Fibroblast of skin of left quadriceps (primary cell): ENCODE data around the gene SNX30.

Source experiments
- DNase-seq, 2 experiments: peaks; one replicate each; pipeline ENCODE4 v3.0.0-alpha.2; 2013; ENCODE audit warnings: low read depth in 2 of 2

SNX30 gene

DNA sequence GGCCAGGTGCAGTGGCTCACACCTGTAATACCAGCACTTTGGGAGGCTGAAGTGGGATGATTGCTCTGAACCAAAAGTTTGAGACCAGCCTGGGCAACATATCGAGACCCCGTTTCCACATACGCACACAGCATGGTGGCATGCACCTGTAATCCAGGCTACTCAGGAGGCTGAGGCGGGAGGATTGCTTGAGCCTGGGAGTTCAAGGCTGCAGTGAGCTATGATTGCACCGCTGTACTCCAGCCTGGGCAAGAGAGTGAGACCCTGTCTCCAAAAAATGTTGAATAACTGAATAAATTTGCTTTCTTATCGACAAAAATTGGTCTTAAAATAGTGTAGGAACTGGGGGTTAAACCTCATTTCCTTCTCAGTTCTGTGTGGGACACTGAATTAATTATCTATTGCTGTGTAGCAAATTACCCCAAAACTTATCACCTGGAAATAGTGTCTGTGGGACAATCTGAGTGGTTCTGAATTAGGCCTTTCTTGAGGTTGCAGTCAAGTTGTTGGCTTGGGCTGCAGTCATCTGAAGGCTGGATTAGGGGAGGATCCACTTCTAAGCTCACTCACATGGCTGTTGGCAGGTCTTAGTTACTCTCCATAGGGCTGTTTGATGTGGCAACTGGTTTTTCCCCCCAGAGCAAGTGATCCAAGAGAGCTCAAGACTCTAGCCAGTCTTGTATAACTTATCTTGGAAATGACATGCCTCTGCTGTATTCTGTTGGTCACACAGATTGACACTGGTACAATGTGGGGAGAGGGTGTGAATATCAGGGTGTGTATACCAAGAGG, 2.0 kb downstream of the SNX30 start:
- DNase-seq: no peak

DNA sequence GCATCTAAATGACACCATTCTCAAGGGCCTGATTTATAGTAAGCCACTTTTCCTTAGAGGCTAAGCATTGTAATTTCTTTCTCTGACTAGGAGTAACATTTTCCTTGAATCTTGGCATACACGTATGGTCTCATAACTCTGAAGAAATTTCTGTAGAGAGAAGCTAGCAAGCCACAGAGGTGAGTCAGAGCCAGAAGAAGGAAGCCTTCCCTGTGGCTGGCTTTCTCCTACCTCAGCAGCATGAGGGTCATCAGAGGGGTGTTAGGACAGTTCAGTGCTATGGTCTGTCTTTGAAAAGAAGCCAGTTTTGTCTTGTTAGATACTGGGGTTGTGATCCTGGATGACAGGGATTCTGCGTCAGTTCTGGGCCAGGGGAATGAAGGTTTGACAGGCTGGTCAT, 3.2 kb downstream of the SNX30 start:
- peak; percentile 69 to 75 for DNase-seq

DNA sequence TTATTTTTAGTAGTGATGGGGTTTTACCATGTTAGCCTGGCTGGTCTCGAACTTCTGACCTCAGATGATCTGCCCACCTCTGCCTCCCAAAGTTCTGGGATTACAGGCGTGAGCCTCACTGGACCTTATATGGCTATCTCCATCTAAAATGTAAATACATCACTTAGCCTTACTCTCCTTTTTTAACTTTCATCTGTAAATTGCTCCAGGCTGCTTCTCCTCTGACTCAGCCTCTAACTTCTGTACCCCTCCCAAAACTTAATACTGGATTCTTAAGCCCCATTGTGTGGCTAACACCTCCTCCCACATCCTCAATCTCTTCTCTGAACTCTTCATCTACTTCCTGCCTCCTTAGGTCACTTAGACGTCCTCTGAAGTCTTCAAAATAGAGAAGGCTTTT, 4.0 kb downstream of the SNX30 start:
- peak in 1 of 2 experiments; percentile 44 for DNase-seq

DNA sequence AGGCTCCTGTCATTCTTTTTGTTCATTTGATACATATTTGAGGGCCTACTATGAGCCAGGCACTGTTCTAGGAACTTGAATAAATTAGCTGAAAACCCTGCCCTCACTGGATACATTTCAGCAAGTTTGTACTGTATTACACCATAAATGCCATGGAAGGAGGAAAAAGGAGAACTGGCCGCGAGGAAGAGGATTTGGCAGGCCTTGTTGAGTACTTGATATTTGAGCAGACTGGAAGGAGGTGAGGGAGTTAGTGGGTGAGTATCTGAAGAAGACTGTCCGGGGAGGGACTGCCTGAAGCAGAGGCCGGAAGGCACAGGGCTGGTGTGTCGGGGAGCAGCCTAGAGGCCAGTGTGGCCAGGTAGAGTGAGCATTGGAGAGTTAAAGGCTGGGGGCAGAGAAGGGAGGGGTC, 4.5 kb downstream of the SNX30 start:
- no peak for DNase-seq

DNA sequence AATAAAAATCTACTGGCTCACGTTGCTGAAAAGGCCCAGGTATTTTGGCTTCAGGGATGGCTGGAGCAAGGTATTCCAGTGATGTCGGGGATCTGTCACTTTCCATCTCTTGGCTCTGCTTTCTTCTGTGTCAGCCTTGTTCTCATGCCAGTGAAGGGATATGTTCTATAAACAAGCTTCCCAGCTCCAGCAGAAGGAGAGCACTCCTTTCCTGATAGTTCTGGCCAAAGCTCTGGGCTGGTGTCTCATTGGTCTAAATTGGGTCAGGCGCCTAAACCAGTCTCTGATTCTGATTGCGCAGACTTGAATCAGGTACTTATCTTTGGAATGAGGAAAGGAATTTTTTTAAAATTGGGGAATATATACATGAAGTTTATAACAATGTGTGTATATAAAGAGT, 5.1 kb downstream of the SNX30 start:
- DNase-seq: no peak

DNA sequence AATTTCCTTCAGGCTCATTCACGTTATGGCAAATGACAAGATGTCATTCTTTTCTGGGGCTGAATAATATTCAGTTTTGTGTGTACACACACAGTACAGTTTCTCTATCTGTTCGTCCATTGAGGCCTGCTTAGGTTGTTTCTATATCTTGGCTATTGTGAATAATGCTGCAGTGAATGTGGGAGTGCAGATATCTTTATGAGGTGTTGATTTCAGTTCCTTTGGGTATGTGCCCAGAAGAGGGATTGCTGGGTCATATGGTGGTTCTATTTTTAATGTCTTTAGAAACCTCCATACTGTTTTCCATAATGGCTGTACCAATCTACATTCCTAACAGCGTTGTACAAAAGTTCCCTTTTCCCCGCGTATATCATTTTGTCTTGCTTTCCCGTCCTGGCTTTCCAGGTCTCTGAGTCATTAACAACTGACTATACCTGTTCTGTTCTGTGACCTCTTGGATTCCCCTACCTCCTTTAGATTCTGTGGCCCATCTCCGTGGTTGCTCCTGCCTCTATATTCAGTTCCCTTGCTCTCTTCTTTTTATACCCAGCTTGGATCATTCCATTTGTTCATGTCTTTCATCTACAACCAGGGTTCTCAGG, 6.8 kb downstream of the SNX30 start:
- DNase-seq: peak; percentile 70 to 74

DNA sequence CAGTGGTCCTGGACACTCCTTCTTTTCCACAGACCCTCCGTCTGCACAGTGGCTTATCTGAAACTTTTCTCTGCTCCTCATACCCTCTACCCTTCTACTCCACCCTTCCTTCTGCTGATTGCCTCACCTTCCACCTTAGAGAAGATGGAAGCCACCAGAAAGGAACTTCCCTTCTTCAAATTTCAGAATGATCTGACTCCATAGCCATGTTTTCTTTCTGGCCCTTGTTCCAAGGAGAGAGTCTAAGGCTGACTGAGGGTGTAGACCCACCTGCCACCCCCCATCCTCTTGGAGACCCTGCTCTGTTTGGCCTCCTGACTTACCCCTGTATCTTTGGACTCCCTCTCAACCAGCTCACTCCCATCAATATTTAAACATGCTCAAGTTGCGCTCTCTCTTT, 7.4 kb downstream of the SNX30 start:
- no peak for DNase-seq

DNA sequence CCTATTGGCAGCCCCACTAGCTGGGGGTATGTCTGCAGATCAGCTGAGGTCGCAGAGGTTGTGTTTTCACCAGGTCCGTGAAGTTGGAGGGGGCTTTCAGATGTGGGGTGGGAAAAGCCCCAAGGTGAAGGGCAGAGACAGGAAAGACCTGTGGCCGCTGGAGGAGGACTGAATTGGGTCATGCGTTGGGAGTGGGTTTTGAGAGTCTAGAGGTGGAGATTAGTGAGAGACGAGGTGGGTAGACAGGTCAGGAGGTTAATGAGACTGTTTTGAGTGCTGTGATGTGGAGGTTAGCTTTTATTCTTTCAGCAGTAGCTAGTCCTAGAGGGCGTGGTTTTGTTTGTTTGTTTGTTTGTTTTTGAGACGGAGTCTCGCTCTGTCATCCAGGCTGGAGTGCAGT, 10.3 kb downstream of the SNX30 start:
- no peak for DNase-seq

DNA sequence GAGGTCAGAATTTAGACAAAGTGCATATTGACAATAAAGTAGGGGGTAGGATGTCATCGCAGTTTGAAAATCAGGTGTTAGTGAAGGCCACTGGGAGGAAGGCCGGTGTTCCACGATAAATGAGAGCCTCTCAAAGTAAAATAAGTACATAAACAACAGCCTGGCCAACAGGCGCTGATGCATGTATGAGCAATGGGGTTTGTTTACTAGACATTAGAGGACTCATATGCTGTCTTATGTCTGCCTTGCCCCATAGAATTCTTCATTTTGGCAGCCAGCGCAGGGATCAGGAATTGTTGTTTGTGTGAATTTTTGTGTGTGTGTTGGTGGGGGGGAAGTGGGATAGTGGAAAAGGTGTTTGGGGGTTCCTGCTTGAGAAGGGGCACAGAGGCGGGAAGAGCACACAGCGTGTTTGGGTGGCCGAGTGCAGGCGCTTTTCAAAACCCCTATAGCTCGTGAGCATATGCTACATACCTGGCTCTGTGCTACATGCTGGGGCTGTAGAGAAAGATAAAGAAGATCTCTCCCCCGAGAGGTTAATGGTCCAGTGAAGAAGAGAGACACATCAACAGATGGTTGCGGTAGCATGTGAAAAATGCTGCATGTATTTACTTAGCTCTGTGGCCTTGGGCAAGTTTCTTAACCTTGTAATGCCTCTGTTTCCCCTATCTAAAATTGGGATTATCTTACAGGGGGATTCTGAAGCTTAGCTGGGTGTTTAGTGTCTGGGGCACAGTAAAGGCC, 11.5 kb downstream of the SNX30 start:
- DNase-seq: no peak

DNA sequence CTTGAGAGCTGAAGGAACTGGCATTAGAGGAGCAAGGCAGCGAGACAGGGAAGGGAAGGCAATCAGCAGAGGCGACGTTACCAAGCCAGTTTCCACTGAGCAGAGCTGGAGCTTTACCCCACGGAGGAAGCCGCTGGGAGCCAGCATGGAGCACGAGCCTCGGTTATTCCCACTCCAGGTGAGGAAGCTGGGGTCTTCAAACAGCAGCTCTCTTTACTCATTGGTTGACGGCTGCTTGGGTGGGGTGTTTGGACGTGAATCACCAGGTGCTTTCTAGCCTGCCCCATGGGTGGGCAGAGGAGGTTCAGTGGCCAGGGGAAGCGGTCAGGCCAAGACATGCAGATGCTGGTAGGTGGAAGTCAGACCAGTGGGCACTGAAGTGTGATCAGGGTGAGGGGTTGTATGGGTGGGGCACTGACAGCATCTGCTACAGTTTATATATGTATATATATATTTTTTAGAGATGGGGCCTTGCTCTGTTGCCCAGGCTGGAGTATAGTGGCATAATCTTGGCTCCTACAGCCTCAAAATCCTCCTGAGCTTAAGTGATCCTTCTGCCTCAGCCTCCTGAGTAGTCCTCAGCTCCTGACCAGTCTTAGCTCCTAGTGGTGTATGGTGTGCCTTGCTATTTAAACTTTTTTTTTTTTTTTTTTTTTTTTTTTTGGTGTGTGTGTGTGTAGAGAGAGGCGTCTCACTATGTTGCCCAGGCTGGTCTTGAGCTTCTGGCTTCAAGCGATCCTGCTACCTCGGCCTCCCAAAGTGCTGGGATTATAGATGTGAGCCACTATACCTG, 12.4 kb downstream of the SNX30 start:
- no peak for DNase-seq

DNA sequence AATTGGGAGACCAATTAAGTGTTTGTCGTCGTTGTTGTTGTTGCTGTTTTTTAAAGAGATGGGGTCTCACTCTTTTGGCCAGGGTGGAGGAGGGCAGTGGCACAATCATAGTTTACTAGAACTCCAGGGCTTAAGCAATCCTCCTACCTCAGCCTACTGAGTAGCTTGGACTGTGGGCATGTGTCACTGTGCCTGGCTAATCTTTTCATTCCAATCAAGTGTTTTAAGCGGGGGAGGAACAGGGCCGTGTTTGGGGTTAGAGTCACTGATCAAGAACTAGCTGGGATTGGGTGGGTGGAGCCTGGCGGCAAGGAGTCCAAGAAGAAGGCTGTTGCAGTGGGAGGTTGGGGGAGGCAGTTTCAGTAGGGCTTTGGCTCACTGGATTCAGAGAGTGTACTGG, 13.8 kb downstream of the SNX30 start:
- no peak for DNase-seq

DNA sequence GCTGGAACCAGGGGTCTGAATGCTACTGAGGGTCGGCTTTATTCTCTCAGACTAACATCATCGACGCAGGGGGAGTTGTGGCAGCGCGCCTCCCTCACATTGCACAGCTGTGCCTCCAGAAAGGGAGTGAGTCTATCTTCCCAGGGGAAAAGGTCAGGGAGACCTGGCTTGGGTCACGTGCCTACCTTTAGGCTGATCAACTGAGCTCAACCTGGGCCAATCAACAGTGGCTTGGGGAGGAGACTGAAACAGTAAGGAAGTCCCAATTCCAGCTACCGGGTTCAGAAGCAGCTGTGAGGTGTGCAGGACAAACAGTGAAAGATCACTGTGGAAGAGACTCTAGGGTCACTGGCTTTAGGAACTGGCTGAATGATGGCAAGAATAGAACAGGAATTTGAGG, 14.3 kb downstream of the SNX30 start:
- DNase-seq: no peak

DNA sequence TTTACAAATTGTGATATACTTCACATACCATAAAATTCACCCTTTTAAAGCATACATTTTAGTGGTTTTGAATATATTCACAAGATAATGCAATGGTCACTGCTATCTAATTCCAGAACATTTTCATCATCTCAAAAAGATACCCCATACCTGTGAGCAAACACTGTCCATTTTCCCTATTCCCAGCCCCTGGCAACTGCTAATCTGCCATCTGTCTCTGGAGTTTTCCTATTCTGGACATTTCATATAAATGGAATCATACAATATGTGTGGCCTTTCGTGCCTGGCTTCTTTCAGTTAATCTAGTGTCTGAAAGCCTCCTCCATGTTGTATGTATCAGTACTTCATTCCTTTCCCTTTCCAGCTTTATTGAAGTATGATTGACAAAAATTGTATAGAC, 14.7 kb downstream of the SNX30 start:
- no peak for DNase-seq

DNA sequence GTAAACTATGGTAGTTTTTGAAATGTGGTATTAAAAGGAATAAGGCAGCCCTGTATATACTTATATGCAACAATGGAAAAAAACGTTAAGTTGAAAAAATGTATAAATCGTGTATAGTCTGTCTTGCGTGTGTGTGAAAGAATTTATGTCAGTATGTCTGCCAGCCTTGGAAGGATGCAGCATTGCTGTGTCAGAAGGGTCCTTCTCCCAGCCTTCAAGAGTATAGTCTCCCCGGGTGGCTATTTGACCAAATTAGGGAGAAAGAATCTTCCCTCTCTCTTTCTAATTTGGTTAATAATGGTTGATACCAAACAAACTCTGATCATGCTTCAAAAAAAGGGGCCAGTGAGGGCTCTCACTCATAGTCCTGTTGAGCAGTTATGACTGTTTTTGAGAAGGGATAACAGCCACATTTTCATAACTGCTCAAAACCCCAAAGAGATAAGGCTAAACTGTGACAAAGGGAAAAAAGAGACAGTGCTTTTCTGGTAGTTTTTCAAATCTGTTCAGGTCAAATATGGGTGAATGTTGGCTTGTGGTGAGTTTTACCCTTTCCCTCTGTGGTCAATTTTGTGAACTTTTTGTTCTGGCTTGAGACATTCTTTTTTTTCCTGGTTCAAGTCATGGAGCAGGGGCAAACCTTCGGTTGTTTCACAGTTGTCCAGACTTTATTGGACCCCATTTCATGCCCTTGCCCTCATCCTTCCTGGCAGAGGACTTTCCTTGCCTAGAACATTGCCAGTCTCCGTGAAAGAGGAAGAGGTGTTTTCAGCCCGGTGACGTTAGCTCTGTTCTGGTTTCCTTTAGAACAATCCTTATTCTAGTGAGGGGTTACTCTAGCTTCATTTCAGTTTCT, 21.0 kb downstream of the SNX30 start:
- DNase-seq: no peak

DNA sequence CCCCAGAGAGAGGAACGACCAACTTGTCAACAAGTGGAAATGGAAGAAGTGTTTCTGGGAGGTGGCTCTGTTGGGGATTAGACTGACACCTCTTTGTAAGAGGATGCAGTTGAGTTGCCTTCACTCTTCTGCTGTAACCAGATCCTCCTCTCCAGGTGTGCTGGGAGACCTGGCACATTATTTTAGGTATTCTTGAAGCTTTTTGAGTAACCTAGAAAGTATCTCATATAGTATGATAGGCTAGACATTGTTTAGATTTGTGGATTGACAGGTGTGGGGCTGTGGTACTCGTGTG, 21.6 kb downstream of the SNX30 start:
- no peak for DNase-seq

DNA sequence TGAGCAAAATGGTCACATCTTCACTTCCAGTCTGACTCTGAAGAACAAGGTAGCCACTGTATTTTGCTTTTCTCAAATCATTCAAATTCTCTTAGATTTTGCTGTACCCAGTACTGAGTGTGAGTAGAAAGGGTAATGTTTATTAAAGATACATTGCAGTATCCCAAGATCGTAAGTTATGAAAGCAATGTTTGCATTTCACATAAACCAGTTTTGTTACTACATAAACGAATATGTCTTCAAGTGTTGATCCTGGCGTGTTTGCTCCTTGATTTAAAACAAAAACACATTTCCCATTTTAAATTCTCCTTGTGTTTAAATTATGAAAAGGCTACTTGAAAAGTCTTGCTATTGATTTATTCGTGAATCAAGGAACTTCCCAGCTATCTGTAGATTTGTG, 22.0 kb downstream of the SNX30 start:
- DNase-seq: no peak

DNA sequence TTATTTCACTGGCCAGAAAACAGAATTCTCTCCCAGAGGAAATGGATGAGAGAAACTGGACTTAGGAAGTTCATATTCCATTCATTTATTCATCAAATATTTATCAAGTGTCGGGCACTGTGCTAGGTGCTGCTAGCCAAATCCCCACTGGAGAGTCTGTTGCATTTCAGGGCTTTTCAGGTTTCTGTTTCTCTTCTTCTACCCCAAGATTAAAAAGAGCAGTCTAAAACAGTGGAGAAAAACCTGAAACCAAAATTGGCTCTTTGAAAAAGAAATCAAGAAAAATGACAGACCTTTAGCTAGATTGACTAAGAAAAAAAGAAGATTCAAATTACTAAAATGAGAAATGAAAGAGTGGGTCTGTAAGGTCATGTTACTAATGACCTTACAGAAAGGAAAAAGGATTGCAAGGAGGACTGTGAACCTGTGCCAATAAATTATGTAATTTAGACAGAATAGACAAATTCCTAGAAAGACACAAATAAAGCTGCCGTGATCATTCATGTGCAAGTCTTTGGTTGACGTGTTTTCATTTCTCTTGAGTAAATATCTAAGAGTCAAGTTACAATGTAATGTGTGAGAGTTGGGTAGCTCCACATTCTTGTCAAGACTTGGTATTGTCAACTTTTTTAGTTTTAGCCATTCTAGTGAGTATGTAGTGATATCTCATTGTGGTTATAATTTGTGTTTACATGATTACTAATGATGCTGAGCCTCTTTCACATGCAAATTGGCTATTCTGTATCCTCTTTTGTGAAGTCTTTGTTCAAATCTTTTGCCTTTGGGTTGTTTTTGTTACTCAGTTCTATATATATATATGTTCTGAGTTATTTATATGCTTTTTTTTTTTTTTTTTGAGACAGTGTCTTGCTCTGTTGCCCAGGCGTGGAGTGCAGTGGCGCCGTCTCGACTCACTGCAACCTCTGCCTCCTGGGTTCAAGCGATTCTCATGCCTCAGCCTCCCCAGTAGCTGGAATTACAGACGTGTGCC, 23.7 kb downstream of the SNX30 start:
- no peak for DNase-seq

DNA sequence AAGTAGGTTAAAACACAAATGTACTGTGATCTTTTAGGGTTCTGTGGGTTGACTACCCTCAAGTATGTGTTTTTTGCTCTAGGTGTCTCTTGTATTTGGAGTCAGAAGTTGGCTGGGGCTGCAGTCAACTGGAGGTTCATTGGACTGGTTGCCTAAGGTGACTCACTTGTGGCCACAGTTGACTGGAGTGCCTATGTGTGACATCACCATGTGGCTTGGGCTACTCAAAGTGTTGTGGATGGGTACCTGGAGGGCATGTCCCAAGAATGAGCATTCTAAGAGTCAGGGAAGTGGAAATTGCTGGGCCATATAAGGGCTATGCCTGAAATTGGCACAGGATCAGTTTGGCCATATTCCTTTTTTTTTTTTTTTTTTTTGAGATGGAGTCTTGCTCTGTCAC, 27.4 kb downstream of the SNX30 start:
- DNase-seq: no peak

DNA sequence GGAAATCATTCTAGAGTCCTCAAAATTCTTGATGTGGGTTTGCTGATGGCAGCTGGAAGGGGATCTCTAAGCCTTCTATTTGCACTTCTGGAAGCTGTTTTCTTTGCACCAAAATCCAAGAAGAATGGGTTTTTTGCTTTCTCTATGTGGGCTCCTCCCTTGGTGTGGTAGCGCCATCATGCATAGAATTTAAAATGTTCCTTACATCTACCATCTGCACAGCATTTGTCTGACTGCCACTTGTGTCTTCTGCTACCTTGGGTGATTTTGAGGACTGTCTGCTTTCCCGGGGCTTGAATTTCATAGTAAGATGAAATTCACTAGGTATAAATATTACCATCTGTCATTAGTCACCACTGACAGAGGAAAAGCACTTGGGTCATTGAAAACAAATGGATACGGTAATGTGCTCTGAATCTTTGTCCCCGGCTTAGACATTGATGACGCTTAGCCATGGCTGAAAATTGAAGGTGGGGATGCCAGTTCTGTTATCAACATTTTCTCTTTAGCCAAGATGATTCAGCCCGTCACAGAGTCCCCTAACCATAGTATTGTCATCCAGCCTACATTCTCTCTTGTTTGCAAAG, 30.0 kb downstream of the SNX30 start:
- DNase-seq: no peak

DNA sequence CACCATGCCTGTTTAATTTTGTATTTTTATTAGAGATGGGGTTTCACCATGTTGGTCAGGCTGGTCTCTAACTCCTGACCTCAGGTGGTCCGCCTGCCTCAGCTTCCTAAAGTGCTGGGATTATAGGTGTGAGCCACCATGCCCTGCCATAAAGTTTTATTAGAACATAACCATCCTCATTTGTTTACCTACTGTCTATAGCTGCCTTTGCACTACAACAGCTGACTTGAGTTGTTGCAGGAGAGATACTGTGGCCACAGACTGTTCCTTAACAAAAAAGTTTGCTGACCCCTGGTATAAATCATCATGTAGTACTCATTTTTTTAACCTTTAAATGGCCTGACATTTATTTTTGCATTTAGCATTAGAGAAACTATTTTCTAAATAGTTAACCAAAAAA, 31.7 kb downstream of the SNX30 start:
- DNase-seq: no peak
